ENCODE data around the gene BRCA2.
A peak's percentile ranks its signal among the peaks of the same experiment; 100 is the strongest.
"Not testable (repeated sequence)": the region's sequence is repeated elsewhere in the genome, so short reads cannot be mapped to it uniquely, and the experiment has no call there.

The BRCA2 gene

GRCh38 chr13:32310134-32310706 is 5.1 kb upstream of the BRCA2 start:
- DNase-seq (ENCODE audit: low spot score) = peak; percentile 59

- DNase-seq (ENCODE audit: low spot score) = no peak
These were observed 4.0 kb upstream of the BRCA2 start for GRCh38 chr13:32311188-32311897.

GRCh38 chr13:32314271-32315237 is 754 bp upstream of the BRCA2 start:
- DNase-seq (ENCODE audit: low spot score) = peak; percentile 26

GRCh38 chr13:32316028-32316339 is 676 bp downstream of the BRCA2 start:
- DNase-seq (ENCODE audit: low spot score) = no peak

GRCh38 chr13:32316501-32316900 is 1.2 kb downstream of the BRCA2 start:
- DNase-seq (ENCODE audit: low spot score) = no peak

- no peak for DNase-seq (ENCODE audit: low spot score)
These were observed 2.6 kb downstream of the BRCA2 start for GRCh38 chr13:32317716-32318465.

GRCh38 chr13:32320528-32320927 is 5.2 kb downstream of the BRCA2 start:
- no peak for DNase-seq (ENCODE audit: low spot score)

- DNase-seq (ENCODE audit: low spot score) = peak; percentile 49
These were observed 8.6 kb downstream of the BRCA2 start for GRCh38 chr13:32323912-32324311.

- DNase-seq (ENCODE audit: low spot score) = no peak
These were observed 15.1 kb downstream of the BRCA2 start for GRCh38 chr13:32330441-32330840.

GRCh38 chr13:32334671-32335070 is 19.4 kb downstream of the BRCA2 start:
- DNase-seq (ENCODE audit: low spot score) = no peak

GRCh38 chr13:32340914-32341313 is 25.6 kb downstream of the BRCA2 start:
- no peak for DNase-seq (ENCODE audit: low spot score)

- no peak for DNase-seq (ENCODE audit: low spot score)
These were observed 32.3 kb downstream of the BRCA2 start for GRCh38 chr13:32347651-32348050.

- not testable (repeated sequence) for DNase-seq (ENCODE audit: low spot score)
These were observed 35.6 kb downstream of the BRCA2 start for GRCh38 chr13:32350839-32351441.

GRCh38 chr13:32354040-32354439 is 38.7 kb downstream of the BRCA2 start:
- no peak for DNase-seq (ENCODE audit: low spot score)

GRCh38 chr13:32355935-32356334 is 40.6 kb downstream of the BRCA2 start:
- not testable (repeated sequence) for DNase-seq (ENCODE audit: low spot score)

GRCh38 chr13:32362574-32362973 is 47.3 kb downstream of the BRCA2 start:
- no peak for DNase-seq (ENCODE audit: low spot score)

- DNase-seq (ENCODE audit: low spot score) = no peak
These were observed 55.5 kb downstream of the BRCA2 start for GRCh38 chr13:32370805-32371204.

- DNase-seq (ENCODE audit: low spot score) = no peak
These were observed 61.5 kb downstream of the BRCA2 start for GRCh38 chr13:32376642-32377415.

- DNase-seq (ENCODE audit: low spot score) = no peak
These were observed 62.7 kb downstream of the BRCA2 start for GRCh38 chr13:32378012-32378411.

GRCh38 chr13:32381539-32381938 is 66.2 kb downstream of the BRCA2 start:
- no peak for DNase-seq (ENCODE audit: low spot score)

Data from kidney capillary endothelial cell (primary cell).